Keratinocyte (primary cell): Measurements from ENCODE around the gene CDC16. TPM values are rescaled to one million over a fixed set of nuclear protein-coding genes. Genes with fewer than 3 reads are reported as not detected.

Source experiments
- DNase-seq: peaks from one replicate; pipeline ENCODE4 v3.0.0-alpha.2; 2011; ENCODE audit warnings: low read depth, missing footprints, low spot score
- FAIRE-seq: peaks from 2 replicates; lab custom pipeline; 2011; peaks lifted over from hg19 to GRCh38; lab: Jason Lieb, UNC
- H2AFZ ChIP-seq: 2 replicates; pipeline ENCODE4 v1.6.0; 2012; ENCODE audit warnings: low read length, control low read depth, inconsistent platforms; ENCODE audit not compliant: control insufficient read depth
- H3K27ac ChIP-seq: 2 replicates; pipeline ENCODE4 v1.5.1; 2011; ENCODE audit warnings: low read length; ENCODE audit not compliant: control insufficient read depth, insufficient read depth
- H3K27me3 ChIP-seq: 3 replicates; pipeline ENCODE4 v1.6.0; 2011; ENCODE audit warnings: low read length; ENCODE audit not compliant: control insufficient read depth, insufficient read depth; ENCODE audit errors: extremely low read depth
- H3K36me3 ChIP-seq, 2 experiments: 2 replicates in 1 of 2; 3 replicates in 1 of 2; pipeline ENCODE4 v1.5.1; 2011; ENCODE audit warnings: low read length in 2 of 2, mild to moderate bottlenecking in 1 of 2; ENCODE audit not compliant: control insufficient read depth in 2 of 2, insufficient read depth in 2 of 2; ENCODE audit errors: extremely low read depth in 1 of 2
- H3K4me1 ChIP-seq: 3 replicates; pipeline ENCODE4 v1.5.1; 2011; ENCODE audit warnings: low read length; ENCODE audit not compliant: control insufficient read depth, insufficient read depth; ENCODE audit errors: extremely low read depth
- H3K4me2 ChIP-seq: 3 replicates; pipeline ENCODE4 v1.6.0; 2011; ENCODE audit warnings: low read depth, low read length; ENCODE audit not compliant: control insufficient read depth, insufficient read depth; ENCODE audit errors: extremely low read depth
- H3K4me3 ChIP-seq, 3 experiments: fragments of 200-600 bp in 1 of 3; sonication (generic) in 1 of 3; 2 replicates in 2 of 3; 3 replicates in 1 of 3; pipeline ENCODE4 v1.5.1; 2011 to 2016; ENCODE audit warnings: low read length in 3 of 3, mild to moderate bottlenecking in 3 of 3, control low read depth in 2 of 3, inconsistent platforms in 1 of 3, low read depth in 1 of 3, mixed read lengths in 1 of 3, mixed run types in 1 of 3, moderate library complexity in 1 of 3; ENCODE audit not compliant: control insufficient read depth in 2 of 3, insufficient read depth in 2 of 3; ENCODE audit errors: extremely low read depth in 1 of 3
- H3K79me2 ChIP-seq: 2 replicates; pipeline ENCODE4 v1.6.0; 2012; ENCODE audit warnings: low read length; ENCODE audit not compliant: control insufficient read depth, insufficient read depth
- H3K9ac ChIP-seq: 3 replicates; pipeline ENCODE4 v1.6.0; 2011; ENCODE audit warnings: low read length; ENCODE audit not compliant: control insufficient read depth, insufficient read depth; ENCODE audit errors: extremely low read depth
- H3K9me1 ChIP-seq: 3 replicates; pipeline ENCODE4 v1.6.0; 2011; ENCODE audit warnings: low read length; ENCODE audit not compliant: control insufficient read depth, insufficient read depth; ENCODE audit errors: extremely low read depth
- H3K9me3 ChIP-seq: 2 replicates; pipeline ENCODE4 v1.5.1; 2012; ENCODE audit warnings: low read depth, low read length; ENCODE audit not compliant: control insufficient read depth
- H4K20me1 ChIP-seq: 3 replicates; pipeline ENCODE4 v1.6.0; 2011; ENCODE audit warnings: low read length; ENCODE audit not compliant: control insufficient read depth, insufficient read depth; ENCODE audit errors: extremely low read depth
- EZH2 ChIP-seq: IDR thresholded peaks from one replicate; pipeline ENCODE4 v1.6.1; 2012; ENCODE audit warnings: inconsistent platforms, mild to moderate bottlenecking, low read length, moderate library complexity
- dilution Hi-C: fragments of 300-500 bp; cut with MboI; formaldehyde crosslinking; loops from one replicate; pipeline ENCODE4 v1.7.0; 2020; ENCODE audit warnings: low sequenced_read_pairs; ENCODE audit not compliant: extremely low pct_ligation_motif_present
- polyA plus RNA-seq, 5 experiments: library from polyadenylated mRNA; depleted of rRNA in 3 of 5; stranded (reverse) in 3 of 5; stranded (forward) in 1 of 5; unstranded in 1 of 5; fragments of >200 nt; gene quantifications; 1 replicate in 1 of 5; 2 replicates in 3 of 5; 3 replicates in 1 of 5; pipeline versions ENCODE4 v1.2.1 to v1.2.3, GENCODE V29; 2011 to 2012; ENCODE audit warnings: missing spikeins in 2 of 5, low read depth in 1 of 5, low replicate concordance in 1 of 5
- TF ChIP-seq, protein P1 (sequence below), 3 experiments: IDR thresholded peaks in 1 of 3; conservative IDR thresholded peaks in 1 of 3; optimal IDR thresholded peaks in 1 of 3; 2 replicates in 2 of 3; 3 replicates in 1 of 3; pipeline versions ENCODE3 to v1.5.1; 2011; ENCODE audit warnings: low read length in 3 of 3, mild to moderate bottlenecking in 3 of 3, moderate library complexity in 2 of 3, control low read depth in 1 of 3, inconsistent platforms in 1 of 3; ENCODE audit not compliant: insufficient read depth in 2 of 3; ENCODE audit errors: extremely low read depth in 1 of 3

Gene CDC16
- polyA plus RNA-seq, 1 donor (not counting 4 experiments of a cell fraction or from before 2014, with no cell fraction given) = 91.8 TPM

DNA sequence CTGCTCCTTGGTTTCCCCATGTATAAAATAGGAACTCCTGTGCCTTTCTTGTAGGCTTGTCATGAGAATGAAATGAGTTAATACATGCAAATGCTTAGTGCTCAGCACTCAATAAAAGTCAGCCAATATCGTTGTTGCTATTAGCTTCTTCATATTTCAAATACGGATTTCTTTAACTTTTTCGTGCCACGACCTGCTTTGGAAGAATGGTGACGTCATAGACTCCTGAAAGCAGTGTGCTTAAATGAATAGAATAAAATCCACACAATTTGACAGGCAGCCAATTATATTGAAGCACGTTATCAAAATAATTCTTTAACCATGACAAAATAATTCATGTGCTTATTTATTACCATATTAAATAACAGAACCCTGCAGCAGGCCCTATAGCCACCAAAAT is 26.6 kb upstream of the CDC16 start:
- no peak overlapping the region for H3K4me3 ChIP-seq
- no peak overlapping the region for H3K9ac ChIP-seq
- no peaks in the 10 kb centered on the region for H3K36me3 ChIP-seq
- H3K79me2 ChIP-seq = no peaks in the 10 kb centered on the region
- H3K4me2 ChIP-seq = no peak overlapping the region
- no peaks in the 10 kb centered on the region for H3K9me3 ChIP-seq
- H3K27me3 ChIP-seq = peaks cover 2% of the 10 kb centered on the region
- dilution Hi-C loops = no loop called here
- no peak overlapping the region for H2AFZ ChIP-seq
- H3K27ac ChIP-seq = no peak overlapping the region
- TF ChIP-seq EZH2 = no peak
- TF ChIP-seq, protein P1, sequence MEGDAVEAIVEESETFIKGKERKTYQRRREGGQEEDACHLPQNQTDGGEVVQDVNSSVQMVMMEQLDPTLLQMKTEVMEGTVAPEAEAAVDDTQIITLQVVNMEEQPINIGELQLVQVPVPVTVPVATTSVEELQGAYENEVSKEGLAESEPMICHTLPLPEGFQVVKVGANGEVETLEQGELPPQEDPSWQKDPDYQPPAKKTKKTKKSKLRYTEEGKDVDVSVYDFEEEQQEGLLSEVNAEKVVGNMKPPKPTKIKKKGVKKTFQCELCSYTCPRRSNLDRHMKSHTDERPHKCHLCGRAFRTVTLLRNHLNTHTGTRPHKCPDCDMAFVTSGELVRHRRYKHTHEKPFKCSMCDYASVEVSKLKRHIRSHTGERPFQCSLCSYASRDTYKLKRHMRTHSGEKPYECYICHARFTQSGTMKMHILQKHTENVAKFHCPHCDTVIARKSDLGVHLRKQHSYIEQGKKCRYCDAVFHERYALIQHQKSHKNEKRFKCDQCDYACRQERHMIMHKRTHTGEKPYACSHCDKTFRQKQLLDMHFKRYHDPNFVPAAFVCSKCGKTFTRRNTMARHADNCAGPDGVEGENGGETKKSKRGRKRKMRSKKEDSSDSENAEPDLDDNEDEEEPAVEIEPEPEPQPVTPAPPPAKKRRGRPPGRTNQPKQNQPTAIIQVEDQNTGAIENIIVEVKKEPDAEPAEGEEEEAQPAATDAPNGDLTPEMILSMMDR (optimal IDR thresholded peaks at IDR 0.05 in 1 of 3, IDR thresholded peaks at IDR 0.05 in 1 of 3, conservative IDR thresholded peaks at IDR 0.05 in 1 of 3; ENCODE audit: extremely low read depth in 1 of 3, insufficient read depth in 2 of 3, low read length in 3 of 3) = no peak
- DNase-seq (no peak), FAIRE-seq (no peak)
- no peaks in the 10 kb centered on the region for H3K9me1 ChIP-seq
- H4K20me1 ChIP-seq = no peaks in the 10 kb centered on the region
- H3K4me1 ChIP-seq = peaks cover 7% of the 10 kb centered on the region

DNA sequence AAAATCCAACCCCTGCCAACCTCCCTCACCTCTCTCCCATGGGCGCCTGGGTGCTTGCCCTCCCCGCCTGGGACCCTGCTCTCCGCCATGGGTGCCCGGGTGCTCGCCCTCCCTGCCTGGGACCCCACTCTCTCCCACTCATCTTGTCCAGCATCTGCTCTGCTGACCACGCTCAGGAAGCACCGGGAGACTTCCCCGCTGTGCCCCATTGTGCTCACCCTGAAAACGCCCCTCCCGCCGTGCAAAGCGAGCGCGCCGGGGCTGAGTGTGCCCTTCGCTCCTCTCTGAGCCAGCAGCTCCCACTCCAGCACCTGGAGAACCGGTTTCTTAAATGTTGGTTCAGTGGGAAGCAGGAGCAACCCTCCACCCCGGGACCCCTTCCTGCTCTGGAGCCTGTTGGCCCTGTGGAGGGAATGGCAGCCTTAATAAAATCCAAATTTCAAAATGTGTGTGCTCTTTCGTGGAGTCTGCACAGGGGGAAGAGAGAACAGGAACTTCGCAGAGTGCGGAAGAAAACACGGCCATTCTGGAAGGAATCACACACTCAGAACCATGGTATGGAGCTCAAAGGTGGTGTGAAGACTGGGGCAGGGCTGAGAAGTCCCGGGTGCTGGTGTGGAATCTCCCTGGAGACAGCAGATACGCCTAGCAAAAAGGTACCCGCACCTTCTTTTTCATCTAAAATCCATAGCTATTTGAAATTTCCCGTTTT is 23.1 kb upstream of the CDC16 start:
- H3K9me3 ChIP-seq = no peaks in the 10 kb centered on the region
- H2AFZ ChIP-seq = no peak overlapping the region
- H3K9ac ChIP-seq = no peak overlapping the region
- no peaks in the 10 kb centered on the region for H3K9me1 ChIP-seq
- H3K27ac ChIP-seq = no peak overlapping the region
- H4K20me1 ChIP-seq = no peaks in the 10 kb centered on the region
- dilution Hi-C loops = no loop called here
- DNase-seq = no peak
- H3K79me2 ChIP-seq = no peaks in the 10 kb centered on the region
- peaks cover 7% of the 10 kb centered on the region for H3K27me3 ChIP-seq
- H3K36me3 ChIP-seq = no peaks in the 10 kb centered on the region
- H3K4me1 ChIP-seq = no peaks in the 10 kb centered on the region
- no peak for FAIRE-seq
- H3K4me3 ChIP-seq = no peak overlapping the region
- no peak overlapping the region for H3K4me2 ChIP-seq
- TF ChIP-seq, protein P1 (optimal IDR thresholded peaks at IDR 0.05 in 1 of 3, IDR thresholded peaks at IDR 0.05 in 1 of 3, conservative IDR thresholded peaks at IDR 0.05 in 1 of 3; ENCODE audit: extremely low read depth in 1 of 3, insufficient read depth in 2 of 3, low read length in 3 of 3) = no peak
- no peak for TF ChIP-seq EZH2
